ENCODE measurements around the gene LCE7A.
A peak's percentile ranks its signal among the peaks of the same experiment; 100 is the strongest.

LCE7A gene

GRCh38 chr1:152879559-152880198 is 19.9 kb downstream of the LCE7A start:
- intact Hi-C loops (cut with DNase I) = no loop called here
- peak in 1 of 10 donors; percentile 33 for DNase-seq

DNA sequence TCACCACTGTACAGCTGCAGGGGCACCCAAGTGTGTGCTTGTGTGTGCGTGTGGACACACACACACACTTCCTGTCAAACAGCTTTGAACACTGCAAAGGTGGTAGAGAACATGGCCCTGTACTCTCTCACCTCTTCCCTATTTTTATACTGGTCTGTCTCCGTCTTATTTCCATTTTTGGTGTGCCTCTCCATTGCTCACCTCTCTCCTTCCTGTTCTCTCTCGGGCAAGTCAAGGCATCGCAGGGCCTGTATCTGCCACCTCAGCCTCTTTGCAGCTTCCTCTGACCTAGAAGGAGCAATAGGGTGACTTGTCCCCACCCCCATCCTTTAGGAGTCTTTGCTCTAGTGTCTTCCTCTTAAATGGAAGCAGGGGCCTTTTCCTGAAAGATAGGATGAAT is 20.5 kb downstream of the LCE7A start:
- no peak for DNase-seq
- intact Hi-C loops (cut with DNase I) = no loop called here

GRCh38 chr1:152880907-152881306 is 21.1 kb downstream of the LCE7A start:
- DNase-seq = no peak
- intact Hi-C loops (cut with DNase I) = no loop called here

DNA sequence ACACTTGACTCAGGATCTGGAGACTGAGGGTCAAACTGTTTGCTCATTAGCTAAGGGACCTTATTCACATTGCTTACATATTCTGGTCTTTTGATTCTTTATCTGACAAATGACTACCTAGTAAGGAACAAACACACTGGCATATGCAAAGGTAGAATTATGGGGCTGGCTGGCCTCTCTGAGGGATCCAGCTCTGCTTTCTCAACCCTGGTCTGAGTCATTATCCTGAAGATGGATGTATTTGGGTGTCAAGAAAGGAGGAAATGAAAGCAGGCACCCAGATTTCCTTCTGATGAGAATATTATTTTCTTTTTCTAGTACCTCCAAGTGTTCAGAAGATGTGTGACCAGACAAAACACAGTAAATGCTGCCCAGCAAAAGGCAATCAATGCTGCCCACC is 24.3 kb downstream of the LCE7A start:
- no peak for DNase-seq
- intact Hi-C loops (cut with DNase I) = no loop called here

DNA sequence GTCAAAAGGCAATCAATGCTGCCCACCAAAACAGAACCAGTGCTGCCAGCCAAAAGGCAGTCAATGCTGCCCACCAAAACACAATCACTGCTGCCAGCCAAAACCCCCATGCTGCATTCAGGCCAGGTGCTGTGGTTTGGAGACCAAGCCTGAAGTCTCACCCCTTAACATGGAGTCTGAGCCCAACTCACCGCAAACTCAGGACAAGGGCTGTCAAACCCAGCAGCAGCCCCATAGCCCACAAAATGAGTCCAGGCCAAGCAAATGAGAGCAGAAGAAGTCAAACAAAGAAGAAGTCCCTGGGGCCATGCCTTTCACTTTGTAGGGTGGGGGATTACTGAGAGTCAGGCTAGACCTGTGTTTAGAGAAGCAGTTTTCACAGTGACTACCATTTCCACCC is 24.7 kb downstream of the LCE7A start:
- DNase-seq = no peak
- intact Hi-C loops (cut with DNase I) = no loop called here

DNA sequence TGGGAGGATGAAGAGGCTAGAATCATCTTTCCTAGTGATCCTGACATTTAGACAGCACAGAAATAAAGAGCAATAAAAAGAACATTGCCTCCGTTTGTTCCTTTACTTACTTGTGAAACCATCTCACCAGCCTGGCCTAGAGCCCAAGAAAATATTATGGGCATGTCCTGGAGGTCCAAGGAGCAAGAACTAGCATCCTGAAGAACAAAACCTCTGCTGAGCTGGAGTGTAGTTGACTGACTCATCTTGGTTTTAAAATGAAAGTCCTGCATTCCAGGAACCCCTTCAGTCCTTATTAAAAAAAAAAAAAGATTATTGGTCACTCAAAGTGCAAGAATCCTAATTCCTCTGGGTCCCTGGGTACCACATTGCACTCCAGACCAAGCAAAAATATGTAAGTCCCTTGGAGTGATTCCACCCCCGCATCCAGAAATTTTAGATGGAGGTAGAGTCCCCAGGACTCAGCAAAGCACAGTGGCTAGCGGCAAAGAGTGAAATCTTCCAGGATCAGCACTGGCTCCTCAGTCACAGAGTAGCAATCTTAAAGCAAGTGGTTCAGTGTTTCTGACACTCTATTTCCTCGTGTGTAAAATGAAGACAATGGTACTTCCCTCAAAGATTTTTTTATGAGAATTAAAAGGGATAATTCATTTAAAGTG is 25.3 kb downstream of the LCE7A start:
- DNase-seq = no peak
- intact Hi-C loops (cut with DNase I) = no loop called here

DNA sequence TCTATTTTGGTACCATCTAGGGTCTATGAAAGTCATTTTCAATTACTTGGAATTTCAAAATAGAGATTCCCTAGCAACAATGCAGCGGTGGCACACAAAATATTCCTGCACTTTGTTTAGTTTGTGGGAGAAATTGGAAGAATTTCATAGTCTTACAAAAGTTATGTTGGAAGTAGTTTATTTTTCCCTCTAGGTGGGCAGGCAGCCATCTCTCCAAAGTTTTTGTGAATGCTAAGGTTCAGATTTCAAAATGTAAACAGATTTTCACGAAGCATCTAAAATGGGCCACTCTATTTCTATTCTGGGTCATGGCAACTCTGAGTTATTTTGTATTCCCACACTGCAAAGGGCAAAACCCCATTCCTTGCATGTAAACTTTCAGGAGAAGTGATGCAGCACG is 26.3 kb downstream of the LCE7A start:
- no peak for DNase-seq

GRCh38 chr1:152886758-152887409 is 27.1 kb downstream of the LCE7A start:
- intact Hi-C loops (cut with DNase I) = no loop called here
- DNase-seq = no peak

More for the DNA sequence above, 26.3 kb downstream of the LCE7A start:
- intact Hi-C loops (cut with DNase I) = no loop called here

- DNase-seq = no peak
- intact Hi-C loops (cut with DNase I) = no loop called here
These were observed 28.3 kb downstream of the LCE7A start for GRCh38 chr1:152888126-152888525.

DNA sequence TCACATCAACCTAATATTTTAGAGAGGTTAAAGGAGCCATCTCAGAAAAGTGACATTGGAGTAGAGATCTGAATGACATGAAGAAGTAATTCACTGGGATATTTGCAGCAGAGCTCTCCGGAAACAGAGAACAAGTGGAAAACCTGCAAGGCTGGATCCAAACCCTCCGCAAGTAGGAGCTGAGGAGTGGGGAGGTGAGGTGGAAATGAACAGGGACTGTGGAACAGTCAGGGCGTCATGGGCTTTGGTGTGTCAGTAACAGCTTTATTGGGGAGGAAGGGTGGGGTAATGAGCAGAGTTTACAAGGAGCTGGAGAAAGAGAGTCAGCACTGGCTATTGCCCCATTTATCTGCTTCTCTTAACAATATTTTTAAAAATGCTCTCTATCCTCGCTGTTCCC is 39.2 kb downstream of the LCE7A start:
- DNase-seq = no peak
- intact Hi-C loops (cut with DNase I) = no loop called here

GRCh38 chr1:152899883-152900282 is 40.1 kb downstream of the LCE7A start:
- intact Hi-C loops (cut with DNase I) = no loop called here
- DNase-seq = no peak

DNA sequence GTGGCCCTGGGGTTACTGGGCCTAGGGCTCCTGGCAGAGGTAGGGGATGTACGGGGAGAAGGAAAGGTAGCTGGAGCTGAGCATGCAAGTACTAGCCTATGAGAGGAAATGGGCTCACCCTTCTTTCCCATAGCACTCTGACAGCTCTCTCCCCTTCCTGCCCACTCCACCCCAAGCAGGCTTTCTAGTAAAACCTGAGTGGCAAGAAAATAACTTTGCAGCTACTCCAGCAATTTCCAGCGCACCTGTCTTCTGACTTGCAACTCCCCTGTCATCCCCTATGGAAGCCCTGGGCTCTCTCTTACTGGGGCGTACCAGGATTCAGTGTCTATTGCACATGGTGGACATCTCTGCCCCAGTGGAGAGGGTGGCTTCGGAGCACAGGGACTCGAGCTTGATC is 41.8 kb downstream of the LCE7A start:
- intact Hi-C loops (cut with DNase I) = no loop called here
- no peak for DNase-seq

- DNase-seq = no peak
- intact Hi-C loops (cut with DNase I) = no loop called here
These were observed 42.8 kb downstream of the LCE7A start for GRCh38 chr1:152902636-152903035.

DNA sequence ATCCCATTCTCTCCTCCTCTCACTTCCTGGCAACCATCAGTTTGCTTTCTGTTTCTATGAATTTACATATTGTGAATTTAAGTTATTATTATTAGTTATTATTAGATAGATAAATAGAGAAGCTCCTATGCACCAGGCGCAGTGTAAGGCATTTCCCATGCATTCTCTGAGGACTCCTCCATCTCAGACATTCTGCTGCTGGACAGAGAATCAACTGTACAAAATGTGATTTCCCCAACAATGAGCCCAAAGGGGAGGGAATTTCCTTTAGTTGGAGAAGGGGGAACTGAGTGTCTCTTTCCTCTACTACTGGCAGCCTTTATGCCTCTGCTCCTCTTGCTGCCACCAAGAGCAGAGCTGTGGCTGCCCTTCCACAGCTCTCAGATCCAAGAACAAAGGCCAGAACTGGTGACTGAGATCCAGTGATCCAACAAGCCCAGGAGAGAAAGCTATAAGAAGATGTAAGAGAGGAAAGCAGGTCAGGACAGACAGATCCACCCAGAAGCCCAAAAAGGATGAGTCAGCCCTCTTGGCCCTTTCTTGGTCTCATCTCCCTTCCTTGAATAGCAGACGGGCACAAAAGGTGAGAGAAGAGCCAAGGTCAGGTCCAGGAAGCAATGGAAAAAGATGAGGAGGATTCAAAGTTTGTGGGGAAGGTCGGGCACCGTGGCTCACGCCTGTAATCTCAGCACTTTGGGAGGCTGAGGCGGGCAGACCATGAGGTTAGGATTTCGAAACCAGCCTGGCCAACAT is 45.1 kb downstream of the LCE7A start:
- intact Hi-C loops (cut with DNase I) = no loop called here
- DNase-seq = no peak

DNA sequence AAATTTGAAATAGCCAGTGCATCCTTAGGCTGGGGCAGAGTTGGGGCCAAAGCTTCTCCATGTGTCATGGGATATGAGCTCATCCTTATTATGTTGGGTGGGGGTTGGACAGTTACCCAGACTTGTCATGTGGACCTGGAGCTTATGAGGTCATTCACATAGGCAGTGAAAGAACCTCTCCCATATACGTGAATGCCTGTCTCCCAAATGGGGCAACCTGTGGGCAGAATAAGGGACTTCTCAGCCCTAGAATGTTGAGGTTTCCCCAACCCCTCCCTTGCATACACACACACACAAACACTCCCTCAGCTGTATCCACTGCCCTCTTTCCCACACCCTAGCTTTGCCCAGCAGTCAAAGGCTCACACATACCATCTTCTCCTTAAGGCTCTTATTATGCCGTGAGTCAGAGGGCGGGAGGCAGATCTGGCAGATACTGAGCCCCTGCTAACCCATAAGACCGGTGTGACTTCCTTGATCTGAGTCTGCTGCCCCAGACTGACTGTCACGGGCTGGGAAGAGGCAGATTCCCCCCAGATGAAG is 46.3 kb downstream of the LCE7A start:
- no peak for DNase-seq
- intact Hi-C loops (cut with DNase I) = no loop called here

GRCh38 chr1:152907686-152908601 is 48.1 kb downstream of the LCE7A start, which contains the start of gene IVL:
Gene IVL, plus strand, starts transcription at chr1:152908546. Its CDS starts 1,252 bp downstream, at chr1:152909798.
- DNase-seq = no peak
- intact Hi-C loops (cut with DNase I) = no loop called here

- intact Hi-C loops (cut with DNase I) = no loop called here
- DNase-seq = no peak
These were observed 49.4 kb downstream of the LCE7A start for GRCh38 chr1:152909206-152909605.
